GM19351 (cell line): Measurements from ENCODE around the gene LSAMP.
"Not testable (repeated sequence)": the region's sequence is repeated elsewhere in the genome, so short reads cannot be mapped to it uniquely, and the experiment has no call there.

Experiments used
- ATAC-seq: cut with Tn5 transposase; IDR thresholded peaks from one replicate; pipeline ENCODE4 v1.9.1; 2021; ENCODE audit warnings: mild to moderate bottlenecking, moderate library complexity; ENCODE audit not compliant: unreplicated experiment

LSAMP gene

GRCh38 chr3:115787818-115788217 is 657.5 kb downstream of the LSAMP start:
- no peak for ATAC-seq

GRCh38 chr3:115785782-115786181 is 659.5 kb downstream of the LSAMP start:
- no peak for ATAC-seq

- no peak for ATAC-seq
Observed at GRCh38 chr3:115784739-115785536, 660.3 kb downstream of the LSAMP start.

- ATAC-seq = peak; percentile 89
Observed at GRCh38 chr3:115783938-115784738, 661.1 kb downstream of the LSAMP start.

- not testable (repeated sequence) for ATAC-seq
Observed at GRCh38 chr3:115783426-115783825, 661.9 kb downstream of the LSAMP start.

- no peak for ATAC-seq
Observed at GRCh38 chr3:115779011-115779410, 666.3 kb downstream of the LSAMP start.

- no peak for ATAC-seq
Observed at GRCh38 chr3:115772951-115773350, 672.3 kb downstream of the LSAMP start.

- ATAC-seq = no peak
Observed at GRCh38 chr3:115768661-115769060, 676.6 kb downstream of the LSAMP start.

GRCh38 chr3:115766587-115767482 is 678.5 kb downstream of the LSAMP start:
- no peak for ATAC-seq

GRCh38 chr3:115761927-115762305 is 683.4 kb downstream of the LSAMP start:
- no peak for ATAC-seq

GRCh38 chr3:115760716-115761115 is 684.6 kb downstream of the LSAMP start:
- ATAC-seq = no peak

GRCh38 chr3:115758076-115758763 is 687.1 kb downstream of the LSAMP start:
- ATAC-seq = no peak

- ATAC-seq = not testable (repeated sequence)
Observed at GRCh38 chr3:115752978-115753377, 692.3 kb downstream of the LSAMP start.
